HG02885 (cell line): ENCODE results near the gene MCTP2.
A peak's percentile ranks its signal among the peaks of the same experiment; 100 is the strongest.
"Not testable (repeated sequence)": the region's sequence is repeated elsewhere in the genome, so short reads cannot be mapped to it uniquely, and the experiment has no call there.

Source experiments
- ATAC-seq: cut with Tn5 transposase; IDR thresholded peaks from one replicate; pipeline ENCODE4 v1.9.1; 2021; ENCODE audit warnings: mild to moderate bottlenecking; ENCODE audit not compliant: unreplicated experiment, poor library complexity

The MCTP2 gene

GRCh38 chr15:94234300-94234699 lies 2.9 kb downstream of the MCTP2 start:
- no peak for ATAC-seq

- no peak for ATAC-seq
These were observed 3.7 kb downstream of the MCTP2 start for GRCh38 chr15:94235041-94235440.

GRCh38 chr15:94235646-94236045 lies 4.3 kb downstream of the MCTP2 start:
- no peak for ATAC-seq

- no peak for ATAC-seq
These were observed 5.2 kb downstream of the MCTP2 start for GRCh38 chr15:94236608-94237007.

- no peak for ATAC-seq
These were observed 6.5 kb downstream of the MCTP2 start for GRCh38 chr15:94237903-94238302.

GRCh38 chr15:94238539-94239118 lies 7.3 kb downstream of the MCTP2 start:
- peak; percentile 48 for ATAC-seq

GRCh38 chr15:94239474-94239873 lies 8.1 kb downstream of the MCTP2 start:
- ATAC-seq: no peak

- ATAC-seq: no peak
These were observed 9.1 kb downstream of the MCTP2 start for GRCh38 chr15:94240480-94240879.

- ATAC-seq: no peak
These were observed 10.9 kb downstream of the MCTP2 start for GRCh38 chr15:94242257-94242656.

- ATAC-seq: not testable (repeated sequence)
These were observed 11.6 kb downstream of the MCTP2 start for GRCh38 chr15:94243003-94243402.

GRCh38 chr15:94243418-94243817 lies 12.1 kb downstream of the MCTP2 start:
- ATAC-seq: no peak

GRCh38 chr15:94246016-94246415 lies 14.7 kb downstream of the MCTP2 start:
- ATAC-seq: no peak

- ATAC-seq: no peak
These were observed 16.7 kb downstream of the MCTP2 start for GRCh38 chr15:94247789-94248638.

- ATAC-seq: no peak
These were observed 19.4 kb downstream of the MCTP2 start for GRCh38 chr15:94250801-94251200.

- ATAC-seq: no peak
These were observed 20.9 kb downstream of the MCTP2 start for GRCh38 chr15:94252223-94252766.

- no peak for ATAC-seq
These were observed 21.6 kb downstream of the MCTP2 start for GRCh38 chr15:94252906-94253491.

GRCh38 chr15:94253742-94254141 lies 22.4 kb downstream of the MCTP2 start:
- no peak for ATAC-seq

GRCh38 chr15:94255540-94255939 lies 24.2 kb downstream of the MCTP2 start:
- ATAC-seq: no peak

GRCh38 chr15:94256511-94256910 lies 25.1 kb downstream of the MCTP2 start:
- ATAC-seq: no peak

- ATAC-seq: not testable (repeated sequence)
These were observed 26.4 kb downstream of the MCTP2 start for GRCh38 chr15:94257776-94258175.

GRCh38 chr15:94258246-94258645 lies 26.9 kb downstream of the MCTP2 start:
- ATAC-seq: peak; percentile 54
